Measurements from ENCODE around the gene SSTR4. TPM values are rescaled to one million over a fixed set of nuclear protein-coding genes. Genes with fewer than 3 reads are reported as not detected.

SSTR4 gene
- total RNA-seq, 1 experiment from 2014 or later, result not detected

Other genes with a start within 250 kb of the SSTR4 start
- 0.26 TPM for gene THBD, start 14.4 kb downstream of the SSTR4 start, total RNA-seq (2021; ENCODE audit: unreplicated experiment)
- gene CD93, start 51.0 kb downstream of the SSTR4 start, total RNA-seq (2021; ENCODE audit: unreplicated experiment), result 0.10 TPM

Data from Panc1 (cell line).